SU-DHL-6 (cell line): ENCODE results near the gene SDK1.

ENCODE experiments used
- CTCF ChIP-seq: fragments of 200-600 bp; sonication (generic); IDR thresholded peaks from one replicate; pipeline ENCODE4 v1.5.1; 2017; ENCODE audit warnings: antibody characterized with exemption, mild to moderate bottlenecking, low read length, moderate library complexity; ENCODE audit not compliant: insufficient read depth, poor library complexity, severe bottlenecking
- EZH2phosphoT487 ChIP-seq: fragments of 200-600 bp; sonication (generic), shearing (Covaris generic); conservative IDR thresholded peaks from 2 replicates; pipeline ENCODE4 v1.6.1; 2018; ENCODE audit warnings: mild to moderate bottlenecking, antibody characterized with exemption, low read length, moderate library complexity, mixed read lengths

GRCh38 chr7:3434611-3435010, 133.6 kb downstream of the SDK1 start:
- TF ChIP-seq CTCF (no peak), EZH2phosphoT487 (no peak)
